Ureter (tissue), 1 donor: ENCODE measurements around the gene GPI. TPM values are rescaled to one million over a fixed set of nuclear protein-coding genes. Genes with fewer than 3 reads are reported as not detected.

ENCODE experiments used
- total RNA-seq: library from RNA; stranded (reverse); gene quantifications from one replicate; pipeline ENCODE4 v1.2.4, GENCODE V29; 2023
- donor health status: DM: yes; HTN: yes; CAD: no.

GPI gene
- total RNA-seq, 1 donor from 2014 or later: 229 TPM

Other genes starting within 250 kb of the GPI start
- gene LSM14A, start 192.7 kb upstream of the GPI start, total RNA-seq: 119 TPM
- 27.2 TPM for gene GARRE1, start 110.6 kb upstream of the GPI start, total RNA-seq
- gene PDCD2L, start 39.2 kb downstream of the GPI start, total RNA-seq: 10.6 TPM
- gene UBA2, start 63.2 kb downstream of the GPI start, total RNA-seq: 82.9 TPM
- 14.9 TPM for gene WTIP, start 116.6 kb downstream of the GPI start, total RNA-seq